Natural killer cell (primary cell): Measurements from ENCODE around the gene UQCRC2. TPM values are rescaled to one million over a fixed set of nuclear protein-coding genes. Genes with fewer than 3 reads are reported as not detected.

ENCODE experiments used
- ATAC-seq, 3 donors: fragments of 150-1000 bp in 2 of 3; fragments of 200-7000 bp in 1 of 3; cut with Tn5 transposase; 1 replicate in 1 of 3; 2 replicates in 2 of 3; pipeline ENCODE4 v1.10.0; 2021; ENCODE audit warnings: mild to moderate bottlenecking in 2 of 3, moderate library complexity in 2 of 3
- DNase-seq, 2 donors: peaks; one replicate each; pipeline versions ENCODE4 v3.0.0 to v3.0.0-alpha.2; 2013 to 2021; ENCODE audit warnings: mixed read lengths in 1 of 2
- H3K27ac ChIP-seq: one replicate; pipeline ENCODE4 v1.5.1; 2013; ENCODE audit warnings: mild to moderate bottlenecking, low read length
- H3K27me3 ChIP-seq: one replicate; pipeline ENCODE4 v1.6.1; 2013; ENCODE audit warnings: low read length; ENCODE audit not compliant: control insufficient read depth, insufficient read depth
- H3K36me3 ChIP-seq: one replicate; pipeline ENCODE4 v1.6.1; 2013; ENCODE audit warnings: low read length; ENCODE audit not compliant: control insufficient read depth, insufficient read depth
- H3K4me1 ChIP-seq: one replicate; pipeline ENCODE4 v1.6.1; 2013; ENCODE audit warnings: low read length; ENCODE audit not compliant: control insufficient read depth, insufficient read depth
- H3K4me3 ChIP-seq: one replicate; pipeline ENCODE4 v1.5.1; 2013; ENCODE audit warnings: low read length
- H3K9me3 ChIP-seq: one replicate; pipeline ENCODE4 v1.6.1; 2013; ENCODE audit warnings: low read length; ENCODE audit not compliant: control insufficient read depth, insufficient read depth
- H3K27ac Mint-ChIP-seq, 2 donors: one replicate each; pipeline ENCODE4 v1.8.0; 2022; ENCODE audit warnings: mild to moderate bottlenecking in 2 of 2, mixed read lengths in 2 of 2, moderate library complexity in 1 of 2
- H3K27me3 Mint-ChIP-seq, 2 donors: one replicate each; pipeline ENCODE4 v1.8.0; 2022; ENCODE audit warnings: low read depth in 2 of 2, mixed read lengths in 2 of 2
- H3K36me3 Mint-ChIP-seq: one replicate; pipeline ENCODE4 v1.8.0; 2022; ENCODE audit warnings: mixed read lengths
- H3K4me1 Mint-ChIP-seq, 2 donors: one replicate each; pipeline ENCODE4 v1.8.0; 2022; ENCODE audit warnings: mixed read lengths in 2 of 2
- H3K4me3 Mint-ChIP-seq: one replicate; pipeline ENCODE4 v1.8.0; 2022; ENCODE audit warnings: mild to moderate bottlenecking, moderate library complexity, mixed read lengths
- H3K9me3 Mint-ChIP-seq, 2 donors: one replicate each; pipeline ENCODE4 v1.8.0; 2022; ENCODE audit warnings: mixed read lengths in 2 of 2
- WGBS: methylation state at CpG from one replicate; pipeline ENCODE4 v1.1.7; 2013; ENCODE audit warnings: missing lambda C conversion rate; ENCODE audit not compliant: insufficient coverage; 5-methylcytosine and 5-hydroxymethylcytosine counted together
- intact Hi-C: fragments of 100-400 bp; cut with micrococcal nuclease; formaldehyde crosslinking; loops from one replicate; pipeline ENCODE4 v1.14.2; 2022
- total RNA-seq, 4 donors: library from RNA; stranded (reverse); fragments of 120-200 nt in 1 of 4; gene quantifications; one replicate each; pipeline versions ENCODE4 v1.2.3 to v1.2.4, GENCODE V29; 2013 to 2022
- TF ChIP-seq, protein P1 (sequence below): fragments of 200-600 bp; IDR thresholded peaks from one replicate; pipeline ENCODE4 v1.8.0; 2022; ENCODE audit warnings: antibody characterized with exemption

The UQCRC2 gene
- total RNA-seq, 3 donors from 2014 or later (not counting 1 experiment from before 2014, with no cell fraction given), result 162 to 177 (median 177) TPM

GRCh38 chr16:21937336-21937829 lies 15.8 kb upstream of the UQCRC2 start:
- H3K4me1 ChIP-seq, result no peaks in the 10 kb centered on the region
- no peak for ATAC-seq
- no peaks in the 10 kb centered on the region for H3K9me3 ChIP-seq
- no peak overlapping the region for H3K27ac ChIP-seq
- H3K27me3 ChIP-seq, result peaks cover 2% of the 10 kb centered on the region
- H3K4me3 ChIP-seq, result no peak overlapping the region
- H3K4me1 Mint-ChIP-seq, result peaks cover 8 to 9% of the 10 kb centered on the region in 2 donors
- intact Hi-C loops, result no loop called here
- DNase-seq, result no peak
- no peak overlapping the region for H3K27ac Mint-ChIP-seq
- H3K4me3 Mint-ChIP-seq, result no peak overlapping the region
- no peaks in the 10 kb centered on the region for H3K36me3 Mint-ChIP-seq
- peaks cover 10 to 12% of the 10 kb centered on the region in 2 donors for H3K27me3 Mint-ChIP-seq
- H3K36me3 ChIP-seq, result no peaks in the 10 kb centered on the region
- TF ChIP-seq, protein P1, sequence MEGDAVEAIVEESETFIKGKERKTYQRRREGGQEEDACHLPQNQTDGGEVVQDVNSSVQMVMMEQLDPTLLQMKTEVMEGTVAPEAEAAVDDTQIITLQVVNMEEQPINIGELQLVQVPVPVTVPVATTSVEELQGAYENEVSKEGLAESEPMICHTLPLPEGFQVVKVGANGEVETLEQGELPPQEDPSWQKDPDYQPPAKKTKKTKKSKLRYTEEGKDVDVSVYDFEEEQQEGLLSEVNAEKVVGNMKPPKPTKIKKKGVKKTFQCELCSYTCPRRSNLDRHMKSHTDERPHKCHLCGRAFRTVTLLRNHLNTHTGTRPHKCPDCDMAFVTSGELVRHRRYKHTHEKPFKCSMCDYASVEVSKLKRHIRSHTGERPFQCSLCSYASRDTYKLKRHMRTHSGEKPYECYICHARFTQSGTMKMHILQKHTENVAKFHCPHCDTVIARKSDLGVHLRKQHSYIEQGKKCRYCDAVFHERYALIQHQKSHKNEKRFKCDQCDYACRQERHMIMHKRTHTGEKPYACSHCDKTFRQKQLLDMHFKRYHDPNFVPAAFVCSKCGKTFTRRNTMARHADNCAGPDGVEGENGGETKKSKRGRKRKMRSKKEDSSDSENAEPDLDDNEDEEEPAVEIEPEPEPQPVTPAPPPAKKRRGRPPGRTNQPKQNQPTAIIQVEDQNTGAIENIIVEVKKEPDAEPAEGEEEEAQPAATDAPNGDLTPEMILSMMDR, result no peak
- no peaks in the 10 kb centered on the region for H3K9me3 Mint-ChIP-seq

DNA sequence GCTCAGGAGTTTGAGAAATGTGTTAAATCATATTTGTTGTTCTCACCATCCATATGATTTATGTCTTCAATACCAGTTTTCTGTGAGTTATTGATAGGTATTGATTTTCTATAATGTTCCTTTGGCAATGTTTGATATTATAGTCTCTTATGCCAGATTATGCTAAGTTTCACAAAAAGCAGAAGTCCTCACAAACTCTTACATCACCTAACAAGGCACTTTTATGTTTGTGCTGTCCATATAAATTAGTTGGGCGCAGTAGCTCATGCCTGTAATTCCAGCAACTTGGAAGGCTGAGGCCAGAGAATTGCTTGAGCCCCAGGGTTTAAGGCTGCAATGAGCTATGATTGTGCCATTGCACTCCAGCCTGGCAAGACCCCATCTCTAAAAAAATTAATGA lies 12.6 kb upstream of the UQCRC2 start:
- Mint-ChIP-seq H3K27ac (no peak overlapping the region), H3K4me1 (no peaks in the 10 kb centered on the region), H3K9me3 (no peaks in the 10 kb centered on the region), H3K4me3 (no peak overlapping the region), H3K36me3 (no peaks in the 10 kb centered on the region), H3K27me3 (peaks cover 8 to 12% of the 10 kb centered on the region in 2 donors)
- 100% methylated on average over 1 of the region's 1 CpG for WGBS
- no peaks in the 10 kb centered on the region for H3K36me3 ChIP-seq
- no peak overlapping the region for H3K27ac ChIP-seq
- H3K9me3 ChIP-seq, result no peaks in the 10 kb centered on the region
- H3K4me3 ChIP-seq, result no peak overlapping the region
- DNase-seq (no peak), ATAC-seq (no peak)
- no peaks in the 10 kb centered on the region for H3K27me3 ChIP-seq
- intact Hi-C loops, result no loop called here
- no peaks in the 10 kb centered on the region for H3K4me1 ChIP-seq
- TF ChIP-seq, protein P1, result no peak

DNA sequence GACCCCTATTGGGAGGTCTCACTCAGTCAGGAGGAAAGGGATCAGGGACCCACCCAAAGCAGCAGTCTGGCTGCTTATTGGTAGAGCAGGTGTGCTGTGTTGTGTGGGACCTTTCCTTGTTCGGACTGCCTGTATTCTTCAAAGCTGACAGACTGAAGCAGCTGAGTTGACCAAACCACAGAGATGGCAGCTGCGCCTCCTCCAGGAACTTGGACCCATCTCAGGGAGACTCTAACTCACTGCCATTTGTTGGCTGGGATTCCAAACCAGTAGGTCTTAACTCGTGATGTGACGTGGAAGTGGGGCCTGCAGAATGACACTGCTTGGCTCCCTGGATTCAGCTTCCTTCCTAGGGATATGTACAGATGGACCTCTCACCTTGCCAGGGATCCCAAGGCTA lies 9.6 kb upstream of the UQCRC2 start:
- ATAC-seq (no peak), DNase-seq (no peak)
- Mint-ChIP-seq H3K4me3 (no peak overlapping the region), H3K27ac (no peak overlapping the region), H3K9me3 (no peaks in the 10 kb centered on the region), H3K4me1 (peaks cover 3 to 4% of the 10 kb centered on the region in 2 donors), H3K36me3 (no peaks in the 10 kb centered on the region), H3K27me3 (no peaks in the 10 kb centered on the region)
- no peaks in the 10 kb centered on the region for H3K4me1 ChIP-seq
- intact Hi-C loops, result no loop called here
- H3K9me3 ChIP-seq, result no peaks in the 10 kb centered on the region
- no peak overlapping the region for H3K27ac ChIP-seq
- over 99% methylated on average over 4 of the region's 4 CpGs for WGBS
- no peaks in the 10 kb centered on the region for H3K36me3 ChIP-seq
- TF ChIP-seq, protein P1, result no peak
- H3K4me3 ChIP-seq, result no peak overlapping the region
- H3K27me3 ChIP-seq, result no peaks in the 10 kb centered on the region
